Cardiac septum (tissue), 1 donor: ENCODE results near the gene TSHZ1. TPM values are rescaled to one million over a fixed set of nuclear protein-coding genes. Genes with fewer than 3 reads are reported as not detected.

Experiments used
- DNase-seq: peaks from one replicate; pipeline ENCODE4 v3.0.0-alpha.2; 2020; ENCODE audit warnings: low spot score
- intact Hi-C: fragments of 100-400 bp; cut with DNase I; formaldehyde crosslinking; loops from one replicate; pipeline ENCODE4 v1.14.0; 2022
- total RNA-seq: library from RNA; stranded (reverse); fragmentation: NEBNext Ultra II Directional; extraction: Animal tissue kit (Norgen Biotek cat#: 25700); gene quantifications from one replicate; pipeline ENCODE4 v1.2.1, GENCODE V29; 2021
- donor health status: DM: no; HTN: no; CAD: no.

Gene TSHZ1
- total RNA-seq, 1 donor from 2014 or later = 13.3 TPM

DNA sequence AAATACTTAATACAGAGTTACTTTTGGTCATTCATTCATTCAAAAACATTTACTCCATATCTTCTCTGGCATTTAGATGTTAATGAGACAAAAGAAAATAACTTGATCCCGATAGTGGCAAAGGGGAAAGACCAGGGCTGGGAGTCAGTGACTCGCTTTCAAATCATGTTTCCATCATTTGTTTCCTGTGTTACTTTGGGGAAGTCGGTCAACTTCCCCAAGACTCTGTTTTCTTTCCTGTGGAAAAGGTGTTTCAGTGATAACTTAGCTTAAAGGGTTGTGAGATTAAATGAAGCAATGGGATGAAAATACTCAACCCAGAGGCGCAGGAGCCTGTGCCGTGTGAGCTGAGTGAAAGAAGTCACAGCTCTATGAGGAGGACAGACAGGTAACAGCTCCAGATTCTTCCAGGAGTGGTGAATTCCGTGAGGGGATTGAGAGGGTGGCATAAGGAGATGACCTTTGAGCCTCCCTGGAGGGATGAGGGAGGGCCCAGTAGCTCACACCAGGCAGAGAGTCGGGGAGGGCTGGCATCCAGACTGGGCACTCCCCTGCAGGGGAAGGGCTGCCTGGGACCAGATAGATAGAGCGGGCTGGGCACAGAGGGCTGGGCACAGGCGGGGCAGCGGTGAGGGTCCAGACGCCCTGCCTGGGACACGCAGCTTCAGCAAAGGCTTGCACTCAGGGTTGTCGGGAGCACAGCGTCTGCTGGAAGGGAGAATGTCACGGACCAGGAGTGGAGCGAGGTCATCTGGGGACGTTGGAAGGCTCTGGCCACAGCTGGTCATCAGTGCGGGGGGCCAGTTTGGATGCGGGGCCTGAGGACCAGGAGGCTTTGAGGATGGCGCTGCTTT lies 70.1 kb downstream of the TSHZ1 start:
- DNase-seq = no peak
- intact Hi-C loops = no loop called here

DNA sequence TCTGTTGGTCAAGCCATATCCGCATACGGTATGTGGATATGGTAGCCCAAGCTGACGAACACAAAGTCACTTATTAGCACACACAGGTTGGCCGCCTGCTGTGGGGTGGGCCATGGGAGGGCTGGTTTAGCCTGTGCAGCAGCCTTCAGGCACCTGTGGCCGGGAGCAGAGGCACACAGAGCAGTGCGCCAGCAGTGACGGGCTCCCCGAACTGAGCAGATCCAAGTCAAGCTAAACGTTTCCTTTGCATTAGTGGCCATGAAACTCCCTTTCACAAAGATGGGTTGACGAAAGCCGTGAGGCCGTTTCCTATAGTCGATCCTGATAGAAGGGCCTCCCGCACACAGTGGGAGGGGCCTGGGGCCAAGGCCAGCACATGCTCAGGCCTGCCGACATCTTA lies 72.1 kb downstream of the TSHZ1 start:
- no peak for DNase-seq
- intact Hi-C loops = no loop called here

DNA sequence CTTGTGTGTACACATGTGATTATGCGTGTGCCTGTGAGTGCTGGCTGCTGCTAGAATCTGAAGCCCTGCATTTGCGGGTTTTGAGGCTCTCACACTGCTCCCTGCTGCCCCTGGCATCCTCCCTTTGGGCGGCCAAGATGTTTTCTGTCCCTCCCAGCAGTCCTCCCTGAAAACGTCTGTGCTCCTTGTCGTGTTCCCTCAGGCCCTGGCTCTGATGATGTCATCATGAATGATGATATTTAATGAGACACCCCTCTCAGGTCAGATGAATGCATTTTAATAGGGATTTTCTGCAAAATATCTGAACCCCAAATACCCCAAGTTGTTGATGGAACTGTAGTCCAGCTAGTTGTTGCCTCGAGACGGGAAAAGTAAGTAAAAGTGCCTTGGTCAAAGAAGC lies 73.1 kb downstream of the TSHZ1 start:
- intact Hi-C loops = no loop called here
- DNase-seq = no peak

DNA sequence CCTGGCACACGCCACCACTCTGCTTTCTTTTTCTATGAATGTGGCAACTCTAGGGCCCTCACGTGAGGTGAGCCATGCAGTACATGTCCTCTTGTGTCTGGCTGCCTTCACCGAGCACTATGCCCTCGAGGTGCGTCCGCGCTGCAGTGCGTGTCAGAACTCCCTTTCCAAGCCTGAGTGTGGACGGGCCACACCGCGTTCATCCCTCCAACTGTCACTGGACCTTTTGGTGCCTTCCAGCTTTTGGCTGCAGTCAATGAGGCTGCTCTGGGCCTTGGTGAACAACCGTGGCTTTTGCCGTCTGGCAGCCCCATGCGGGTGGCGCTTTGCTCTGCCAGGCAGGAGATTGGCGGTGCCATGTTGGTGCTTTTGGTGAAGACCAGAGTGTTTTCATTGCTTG lies 74.0 kb downstream of the TSHZ1 start:
- no peak for DNase-seq
- intact Hi-C loops = no loop called here

DNA sequence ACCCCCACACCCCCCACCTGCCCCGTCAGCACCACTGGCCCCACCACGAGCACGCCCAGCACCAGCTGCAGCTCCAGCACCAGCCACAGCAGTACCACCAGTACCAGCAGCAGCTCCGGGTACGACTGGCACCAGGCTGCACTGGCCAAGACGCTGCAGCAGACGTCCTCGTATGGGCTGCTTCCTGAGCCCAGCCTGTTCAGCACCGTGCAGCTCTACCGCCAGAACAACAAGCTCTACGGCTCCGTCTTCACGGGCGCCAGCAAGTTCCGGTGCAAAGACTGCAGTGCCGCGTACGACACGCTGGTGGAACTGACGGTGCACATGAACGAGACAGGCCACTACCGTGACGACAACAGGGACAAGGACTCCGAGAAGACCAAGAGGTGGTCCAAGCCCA lies 75.3 kb downstream of the TSHZ1 start:
- DNase-seq = no peak
- intact Hi-C loops = no loop called here

DNA sequence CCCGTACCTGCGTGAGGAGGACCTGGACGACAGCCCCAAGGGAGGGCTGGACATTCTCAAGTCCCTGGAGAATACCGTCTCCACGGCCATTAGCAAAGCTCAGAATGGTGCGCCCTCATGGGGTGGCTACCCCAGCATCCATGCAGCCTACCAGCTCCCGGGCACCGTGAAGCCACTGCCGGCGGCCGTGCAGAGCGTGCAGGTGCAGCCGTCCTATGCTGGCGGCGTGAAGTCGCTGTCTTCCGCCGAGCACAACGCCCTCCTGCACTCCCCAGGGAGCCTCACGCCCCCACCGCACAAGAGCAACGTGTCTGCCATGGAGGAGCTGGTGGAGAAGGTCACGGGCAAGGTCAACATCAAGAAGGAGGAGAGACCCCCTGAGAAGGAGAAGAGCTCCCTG lies 76.4 kb downstream of the TSHZ1 start:
- no peak for DNase-seq
- intact Hi-C loops = no loop called here

DNA sequence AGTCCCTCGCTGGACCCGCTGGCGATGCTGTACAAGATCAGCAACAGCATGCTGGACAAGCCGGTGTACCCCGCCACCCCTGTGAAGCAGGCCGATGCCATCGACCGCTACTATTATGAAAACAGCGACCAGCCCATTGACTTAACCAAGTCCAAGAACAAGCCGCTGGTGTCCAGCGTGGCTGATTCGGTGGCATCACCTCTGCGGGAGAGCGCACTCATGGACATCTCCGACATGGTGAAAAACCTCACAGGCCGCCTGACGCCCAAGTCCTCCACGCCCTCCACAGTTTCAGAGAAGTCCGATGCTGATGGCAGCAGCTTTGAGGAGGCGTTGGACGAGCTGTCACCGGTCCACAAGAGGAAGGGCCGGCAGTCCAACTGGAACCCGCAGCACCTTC lies 77.1 kb downstream of the TSHZ1 start:
- no peak for DNase-seq
- intact Hi-C loops = no loop called here

DNA sequence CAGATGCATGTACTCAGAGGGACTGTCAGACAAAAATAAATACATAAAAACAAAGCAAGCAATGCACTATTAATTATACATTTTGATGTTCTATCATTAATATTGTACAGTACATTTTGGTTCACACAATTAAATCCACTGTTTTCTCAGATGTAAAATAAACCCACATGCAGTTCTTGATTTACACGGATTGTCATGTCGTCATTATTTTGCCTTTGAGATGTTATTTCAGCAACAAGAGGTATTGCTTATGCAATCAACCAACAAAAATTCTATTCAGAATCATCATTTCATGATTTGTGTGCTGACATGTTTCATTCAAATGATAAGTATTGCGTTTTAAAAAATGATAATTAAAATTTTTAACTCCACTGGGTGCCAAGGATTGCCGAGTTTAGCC lies 79.2 kb downstream of the TSHZ1 start:
- intact Hi-C loops = no loop called here
- no peak for DNase-seq

DNA sequence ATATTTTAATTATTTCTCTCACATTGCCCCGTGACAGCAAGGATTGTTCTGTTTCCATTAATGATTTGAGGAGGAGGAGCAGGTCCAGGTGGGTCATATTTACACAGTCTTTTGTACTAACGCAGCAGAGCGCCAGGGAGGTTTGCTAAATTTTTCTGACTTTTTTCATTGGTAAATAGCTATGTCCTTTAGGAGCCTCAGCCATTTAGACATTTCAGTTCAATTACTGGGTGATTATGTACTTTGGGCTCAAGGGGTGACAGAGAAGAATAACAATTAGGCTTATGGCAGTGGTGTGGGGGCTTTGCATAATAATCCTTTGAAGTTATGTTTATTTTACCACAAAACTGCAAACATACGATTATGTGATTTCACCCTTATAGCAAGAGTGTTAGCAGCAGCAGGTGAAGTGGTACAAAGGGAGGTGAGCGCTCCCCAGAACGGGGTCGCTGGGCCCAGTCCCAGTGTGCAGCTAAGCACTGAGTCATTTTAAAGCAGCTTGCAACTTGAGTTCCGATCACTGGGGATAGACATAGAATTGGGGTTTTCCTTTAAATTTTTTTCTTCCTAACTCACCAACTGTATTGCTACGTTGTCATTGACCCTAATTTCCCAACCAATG lies 80.3 kb downstream of the TSHZ1 start:
- DNase-seq = no peak
- intact Hi-C loops = no loop called here

DNA sequence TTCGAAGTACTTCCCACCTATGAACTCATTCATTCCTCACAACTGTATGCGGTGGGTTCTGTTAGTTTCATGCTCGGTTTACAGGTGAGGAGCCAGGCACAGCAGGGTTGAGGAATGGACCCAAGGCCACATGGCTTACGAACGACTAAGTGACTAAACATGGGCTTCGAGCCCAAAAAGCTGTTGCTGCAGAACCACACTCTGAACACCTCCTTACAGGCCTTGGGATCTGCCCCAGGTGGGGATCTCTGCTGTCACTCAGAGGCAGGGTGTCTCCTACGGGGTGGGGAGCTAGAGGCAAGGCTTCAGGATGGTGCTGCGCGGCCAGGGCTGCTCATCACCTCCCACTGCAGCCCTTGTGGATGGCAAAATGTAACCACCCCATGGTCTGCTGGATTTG lies 80.9 kb downstream of the TSHZ1 start:
- DNase-seq = no peak
- intact Hi-C loops = no loop called here

DNA sequence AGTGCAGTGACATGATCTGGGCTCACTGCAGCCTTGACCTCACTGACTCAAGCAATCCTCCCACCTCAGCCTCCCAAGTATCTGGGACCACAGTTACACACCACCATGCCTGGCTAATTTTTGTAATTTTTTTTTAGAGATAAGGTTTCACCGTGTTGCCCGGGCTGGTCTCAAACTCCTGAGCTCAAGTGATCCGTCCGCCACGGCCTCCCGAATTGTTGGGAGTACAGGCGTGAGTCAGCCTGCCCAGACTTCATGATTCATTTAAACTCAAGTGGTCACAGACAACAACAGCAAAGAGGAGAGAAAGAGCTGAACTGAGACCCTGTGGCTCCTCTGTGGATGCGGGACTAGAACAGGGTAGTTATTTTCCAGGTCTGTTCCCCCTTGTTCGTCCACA lies 83.0 kb downstream of the TSHZ1 start:
- intact Hi-C loops = no loop called here
- no peak for DNase-seq

DNA sequence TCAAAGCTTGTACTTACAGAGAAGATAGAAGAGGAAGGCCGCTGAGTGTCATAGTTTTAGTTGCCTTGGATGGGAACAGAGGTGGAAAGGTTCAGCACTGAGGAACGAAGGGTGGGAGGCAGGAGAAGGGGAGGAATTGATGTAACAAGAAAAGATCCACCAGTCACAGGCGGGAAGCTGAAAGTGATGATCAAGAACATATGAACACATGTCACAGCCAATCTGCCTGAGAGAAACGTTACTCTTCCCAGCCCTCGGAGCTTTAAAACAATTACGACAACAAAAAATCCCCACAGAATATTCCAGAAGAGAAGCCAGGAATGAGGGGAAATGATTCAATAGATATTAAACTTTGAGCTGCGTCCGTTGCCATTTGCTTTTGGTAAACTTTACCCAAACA lies 87.1 kb downstream of the TSHZ1 start:
- intact Hi-C loops = no loop called here
- no peak for DNase-seq

DNA sequence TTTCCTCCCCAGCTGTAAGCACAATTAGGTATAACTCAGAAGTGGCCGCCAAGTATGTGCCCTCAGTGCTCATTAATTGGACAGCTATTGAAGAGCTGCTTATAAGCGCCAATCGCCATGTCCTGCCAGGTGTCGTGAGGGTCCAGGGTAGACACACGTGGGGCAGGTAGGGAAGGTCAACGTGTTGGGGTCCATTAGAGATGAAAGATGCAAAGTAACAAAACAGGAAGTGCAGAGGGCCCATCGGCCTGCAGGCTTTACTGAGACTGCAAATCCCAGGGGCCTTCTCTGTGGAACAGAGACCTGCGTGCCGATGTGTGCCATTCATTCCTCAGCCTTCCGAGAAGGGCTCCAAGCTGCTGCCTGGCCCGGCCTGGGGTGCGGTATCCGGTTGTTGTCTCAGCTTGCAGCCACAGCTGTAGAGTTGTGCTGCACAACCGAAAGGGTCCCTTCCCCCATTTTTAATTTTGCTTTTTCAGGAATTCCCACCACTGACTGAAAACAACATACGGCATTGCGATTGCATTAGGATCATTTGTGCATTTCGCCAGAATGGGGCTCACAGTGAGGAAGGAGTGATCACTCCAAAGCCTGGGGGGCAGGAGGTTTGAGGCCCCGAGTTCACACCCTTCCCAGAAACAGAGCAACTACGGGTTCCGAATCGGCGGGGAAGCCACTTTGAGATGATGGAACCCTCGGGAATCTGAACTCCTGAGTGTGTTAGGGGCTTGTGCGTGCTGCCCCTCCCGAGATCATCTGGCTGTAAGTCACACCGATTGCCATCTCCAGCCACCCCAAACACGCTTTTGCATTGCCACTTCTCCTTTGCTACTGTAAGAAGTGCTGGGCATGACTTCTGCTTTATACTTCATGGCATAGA lies 94.3 kb downstream of the TSHZ1 start:
- DNase-seq = no peak
- intact Hi-C loops = no loop called here

DNA sequence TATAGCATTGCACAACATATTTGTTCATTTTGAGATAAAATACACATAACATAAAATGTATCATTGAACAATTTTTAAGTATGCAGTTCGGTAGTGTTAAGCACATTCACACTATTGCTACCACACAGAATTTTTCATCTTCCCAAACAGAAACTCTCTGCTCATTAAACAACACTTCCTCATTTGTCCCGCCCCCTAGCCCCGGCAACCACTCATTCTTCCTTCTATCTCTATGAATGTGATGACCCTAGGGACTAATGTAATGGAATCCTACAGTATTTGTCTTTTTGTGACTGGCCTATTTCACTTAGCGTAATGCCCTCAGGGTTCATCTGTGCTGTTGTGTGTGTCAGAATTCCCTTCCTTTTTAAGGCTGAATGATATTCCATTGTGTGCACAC lies 95.4 kb downstream of the TSHZ1 start:
- intact Hi-C loops = no loop called here
- no peak for DNase-seq

DNA sequence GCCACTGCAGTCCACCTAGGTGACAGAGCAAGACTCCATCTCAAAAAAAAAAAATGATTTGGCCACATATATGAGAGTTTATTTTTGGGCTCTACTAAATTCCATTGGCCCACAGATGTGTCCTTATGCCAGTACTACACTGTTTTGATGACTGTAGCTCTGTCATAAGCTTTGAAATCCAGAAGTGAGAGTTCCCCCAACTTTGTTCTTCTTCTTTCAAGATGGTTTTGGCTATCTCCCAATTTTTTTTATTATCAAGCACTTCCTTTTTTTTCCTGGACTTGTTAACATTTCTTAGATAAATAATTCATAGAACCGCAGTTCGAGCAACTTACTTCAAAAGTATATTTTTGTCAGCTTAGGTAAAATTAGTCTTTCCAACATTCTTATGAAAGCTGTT lies 96.9 kb downstream of the TSHZ1 start:
- no peak for DNase-seq
- intact Hi-C loops = no loop called here

DNA sequence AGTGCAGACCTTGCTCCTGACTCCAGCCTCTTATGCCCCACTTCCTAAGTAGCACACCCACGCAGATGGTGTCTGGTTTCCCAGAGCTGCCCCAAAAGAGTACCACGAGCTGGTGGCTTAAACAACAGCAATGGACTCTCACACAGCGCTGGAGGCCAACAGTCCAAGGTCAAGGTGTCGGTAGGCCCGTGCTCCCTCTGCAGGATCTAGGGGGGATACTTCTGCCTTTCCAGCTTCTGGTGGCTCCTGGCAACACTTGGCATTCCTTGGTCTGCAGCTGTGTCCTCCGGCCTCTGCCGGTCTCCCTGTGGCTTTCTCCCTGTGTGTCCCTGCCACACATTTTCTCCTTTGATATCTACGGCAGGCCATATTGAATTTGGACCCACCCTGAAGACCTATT lies 99.0 kb downstream of the TSHZ1 start:
- intact Hi-C loops = no loop called here
- no peak for DNase-seq

DNA sequence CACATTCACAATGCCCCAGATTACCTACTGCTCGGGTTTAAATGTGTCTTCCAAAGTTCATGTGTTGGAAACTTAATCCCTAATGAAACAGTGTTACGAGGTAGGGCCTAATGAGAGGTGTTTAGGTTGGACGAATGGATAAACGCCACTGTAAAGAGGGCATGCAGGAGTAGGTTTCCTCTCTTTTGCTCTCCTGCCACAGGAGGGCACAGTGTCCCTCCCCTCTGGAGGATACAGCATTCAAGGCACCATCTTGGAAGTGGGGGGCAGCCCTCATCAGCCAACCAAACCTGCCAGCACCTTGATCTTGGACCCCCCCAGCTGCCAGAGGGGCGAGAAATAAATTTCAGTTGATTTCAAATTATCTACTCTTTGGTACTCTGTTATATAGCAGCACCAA lies 103.5 kb downstream of the TSHZ1 start:
- DNase-seq = no peak
- intact Hi-C loops = no loop called here

DNA sequence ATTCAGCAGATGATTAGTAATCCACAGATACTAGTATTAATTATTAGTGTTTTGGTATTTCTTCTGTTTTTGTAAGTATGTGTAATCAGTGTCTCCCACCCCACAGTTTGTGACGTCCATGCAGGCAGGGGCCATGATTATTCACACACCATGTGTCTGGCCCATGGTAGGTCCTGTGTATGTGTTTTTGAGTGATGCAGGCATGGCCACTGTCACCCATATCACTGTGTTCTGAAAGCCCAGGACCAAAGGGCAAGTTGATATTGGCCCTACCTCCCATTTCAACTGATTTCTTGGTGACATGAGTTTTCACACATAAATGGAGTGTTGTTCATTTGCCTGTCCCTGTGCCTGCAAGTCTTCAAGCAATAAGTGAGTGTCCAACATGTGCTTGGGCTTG lies 104.0 kb downstream of the TSHZ1 start:
- intact Hi-C loops = no loop called here

DNA sequence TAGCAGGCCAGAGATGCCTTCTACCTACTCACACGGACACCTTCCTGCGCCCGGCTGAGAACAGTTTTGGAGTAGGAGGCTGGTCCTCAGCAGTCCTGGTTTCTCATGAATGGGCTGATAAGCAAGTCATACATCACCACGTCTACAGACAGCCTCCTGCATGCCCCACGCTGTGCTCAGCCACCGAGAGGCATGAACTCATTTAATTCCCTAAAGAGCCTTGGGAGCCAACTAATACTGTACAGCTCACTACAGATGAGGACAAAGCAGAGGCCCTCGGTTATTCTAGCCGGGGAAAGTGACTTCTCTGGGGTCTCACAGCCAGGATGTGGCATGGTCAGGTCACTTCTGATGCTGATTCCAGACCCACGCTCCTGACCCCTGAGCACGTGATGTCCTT lies 105.6 kb downstream of the TSHZ1 start:
- DNase-seq = no peak
- intact Hi-C loops = no loop called here

More for the DNA sequence above, 104.0 kb downstream of the TSHZ1 start:
- no peak for DNase-seq

DNA sequence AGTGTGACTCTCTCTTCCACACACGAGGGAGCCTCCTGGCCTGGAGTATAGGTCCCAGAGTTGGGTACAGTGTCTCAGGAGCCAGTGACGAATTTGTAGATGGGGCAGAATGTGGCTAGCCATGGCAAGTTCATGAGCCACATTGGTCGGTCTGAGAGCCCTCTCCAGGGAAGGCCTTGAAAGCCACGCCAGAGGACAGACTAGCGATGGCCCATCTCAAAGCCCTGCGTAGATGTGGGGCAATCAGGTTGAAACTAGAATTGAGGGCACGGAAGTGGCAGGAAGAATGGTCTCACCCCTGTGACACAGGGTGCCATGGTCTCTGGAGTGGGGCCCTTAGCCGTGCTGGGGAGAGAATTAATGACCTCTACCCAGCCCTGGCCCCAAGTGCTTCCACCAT lies 106.2 kb downstream of the TSHZ1 start:
- intact Hi-C loops = no loop called here
- DNase-seq = no peak

DNA sequence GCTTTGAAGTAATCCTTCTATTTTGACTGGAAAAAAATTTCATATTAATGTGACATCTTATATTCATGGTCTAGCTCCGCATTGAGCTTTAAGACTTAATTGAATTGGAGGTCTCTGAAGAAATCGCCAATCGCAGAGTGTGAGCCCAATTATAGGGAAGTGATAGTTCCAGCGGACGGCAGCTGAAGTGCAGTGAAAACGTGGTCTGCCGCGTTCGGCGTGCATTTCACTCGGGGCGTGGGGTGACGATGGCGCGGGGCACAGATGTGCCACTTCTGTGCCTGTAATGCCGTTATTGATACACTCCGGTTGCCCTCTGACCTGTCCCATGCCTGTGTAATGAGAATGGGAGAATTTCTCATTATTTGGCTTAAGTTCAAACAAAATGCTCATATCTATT lies 106.7 kb downstream of the TSHZ1 start:
- DNase-seq = no peak
- intact Hi-C loops = no loop called here
